ENCODE data around the gene BRD4. TPM values are rescaled to one million over a fixed set of nuclear protein-coding genes. Genes with fewer than 3 reads are reported as not detected.

Gene BRD4
- polyA plus RNA-seq, 1 donor from 2014 or later: 3.6 TPM

DNA sequence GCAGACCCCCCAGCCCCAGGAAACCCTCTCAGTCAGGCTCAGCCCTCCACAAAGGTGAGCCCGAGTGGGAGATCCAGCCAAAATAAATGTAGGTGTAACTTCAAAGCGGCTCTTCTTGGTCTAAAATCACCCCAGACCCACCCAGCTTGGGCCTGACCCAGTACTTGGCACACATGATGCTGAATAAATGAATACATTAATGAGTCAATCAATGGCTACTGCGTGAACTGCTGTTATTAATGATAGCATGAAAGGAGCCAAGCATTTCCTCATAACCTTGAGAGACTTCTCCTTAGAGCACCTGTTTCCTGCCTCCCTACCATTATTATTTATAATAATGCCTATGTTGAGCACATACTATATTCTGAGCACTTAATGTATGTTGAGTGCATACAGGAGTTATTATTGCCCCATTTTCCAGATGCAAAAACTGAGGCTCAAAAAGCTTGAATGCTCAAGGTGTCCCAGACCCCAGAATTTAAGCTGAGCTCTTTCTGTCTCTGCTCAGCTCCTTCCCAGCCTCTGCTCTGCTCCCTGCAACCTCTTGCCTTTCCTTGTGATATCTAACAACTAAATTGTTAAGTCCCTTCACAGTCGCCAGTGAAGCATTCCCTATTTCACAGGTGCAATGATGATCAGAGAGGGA, 135.9 kb downstream of the BRD4 start:
- Histone ChIP-seq H3K27me3 (ENCODE audit: insufficient read depth, low read depth, low read length) (no peaks in the 10 kb centered on the region), H3K9ac (ENCODE audit: low read length) (no peak overlapping the region), H3F3A (ENCODE audit: insufficient read depth, low read length, poor library complexity, severe bottlenecking) (no peaks in the 10 kb centered on the region), H3K9me3 (ENCODE audit: low read length) (no peaks in the 10 kb centered on the region), H3K36me3 (ENCODE audit: insufficient read depth, low read length) (no peaks in the 10 kb centered on the region), H3K9me2 (ENCODE audit: insufficient read depth, low read length) (no peaks in the 10 kb centered on the region), H3K4me2 (ENCODE audit: low read length) (no peak overlapping the region), H3K27ac (ENCODE audit: low read length) (no peak overlapping the region), H3K79me2 (replicated peaks; ENCODE audit: insufficient read depth, low read length) (peaks cover 11% of the 10 kb centered on the region), H4K20me1 (ENCODE audit: insufficient read depth) (no peaks in the 10 kb centered on the region), H2AFZ (ENCODE audit: low read depth, low read length) (no peak overlapping the region), H3K4me3 (ENCODE audit: low read length) (peak overlapping the region; percentile 59)
- TF ChIP-seq RAD21 (conservative IDR thresholded peaks at IDR 0.05) (no peak), EZH2 (IDR thresholded peaks at IDR 0.05; ENCODE audit: borderline replicate concordance, insufficient read depth, low read length, poor library complexity, severe bottlenecking) (no peak), EP300 (conservative IDR thresholded peaks at IDR 0.05; ENCODE audit: poor library complexity, severe bottlenecking) (no peak), MXI1 (conservative IDR thresholded peaks at IDR 0.05; ENCODE audit: poor library complexity, severe bottlenecking) (no peak), CTCF (IDR thresholded peaks at IDR 0.05; ENCODE audit: poor library complexity, severe bottlenecking) (no peak), POLR2AphosphoS5 (IDR thresholded peaks at IDR 0.05) (no peak), TAF1 (IDR thresholded peaks at IDR 0.05; ENCODE audit: low read depth) (no peak), SMC3 (conservative IDR thresholded peaks at IDR 0.05; ENCODE audit: poor library complexity) (no peak)
- TF ChIP-seq, protein P1, sequence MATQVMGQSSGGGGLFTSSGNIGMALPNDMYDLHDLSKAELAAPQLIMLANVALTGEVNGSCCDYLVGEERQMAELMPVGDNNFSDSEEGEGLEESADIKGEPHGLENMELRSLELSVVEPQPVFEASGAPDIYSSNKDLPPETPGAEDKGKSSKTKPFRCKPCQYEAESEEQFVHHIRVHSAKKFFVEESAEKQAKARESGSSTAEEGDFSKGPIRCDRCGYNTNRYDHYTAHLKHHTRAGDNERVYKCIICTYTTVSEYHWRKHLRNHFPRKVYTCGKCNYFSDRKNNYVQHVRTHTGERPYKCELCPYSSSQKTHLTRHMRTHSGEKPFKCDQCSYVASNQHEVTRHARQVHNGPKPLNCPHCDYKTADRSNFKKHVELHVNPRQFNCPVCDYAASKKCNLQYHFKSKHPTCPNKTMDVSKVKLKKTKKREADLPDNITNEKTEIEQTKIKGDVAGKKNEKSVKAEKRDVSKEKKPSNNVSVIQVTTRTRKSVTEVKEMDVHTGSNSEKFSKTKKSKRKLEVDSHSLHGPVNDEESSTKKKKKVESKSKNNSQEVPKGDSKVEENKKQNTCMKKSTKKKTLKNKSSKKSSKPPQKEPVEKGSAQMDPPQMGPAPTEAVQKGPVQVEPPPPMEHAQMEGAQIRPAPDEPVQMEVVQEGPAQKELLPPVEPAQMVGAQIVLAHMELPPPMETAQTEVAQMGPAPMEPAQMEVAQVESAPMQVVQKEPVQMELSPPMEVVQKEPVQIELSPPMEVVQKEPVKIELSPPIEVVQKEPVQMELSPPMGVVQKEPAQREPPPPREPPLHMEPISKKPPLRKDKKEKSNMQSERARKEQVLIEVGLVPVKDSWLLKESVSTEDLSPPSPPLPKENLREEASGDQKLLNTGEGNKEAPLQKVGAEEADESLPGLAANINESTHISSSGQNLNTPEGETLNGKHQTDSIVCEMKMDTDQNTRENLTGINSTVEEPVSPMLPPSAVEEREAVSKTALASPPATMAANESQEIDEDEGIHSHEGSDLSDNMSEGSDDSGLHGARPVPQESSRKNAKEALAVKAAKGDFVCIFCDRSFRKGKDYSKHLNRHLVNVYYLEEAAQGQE (IDR thresholded peaks at IDR 0.05; ENCODE audit: borderline replicate concordance): no peak

- no peaks in the 10 kb centered on the region for H3K9me2 ChIP-seq (ENCODE audit: insufficient read depth, low read length)
- no peaks in the 10 kb centered on the region for H3K27me3 ChIP-seq (ENCODE audit: insufficient read depth, low read depth, low read length)
- H3K4me3 ChIP-seq (ENCODE audit: low read length): peak overlapping the region; percentile 59
- H3K79me2 ChIP-seq (replicated peaks; ENCODE audit: insufficient read depth, low read length): peaks cover 11% of the 10 kb centered on the region
- no peaks in the 10 kb centered on the region for H4K20me1 ChIP-seq (ENCODE audit: insufficient read depth)
- no peak overlapping the region for H3K4me2 ChIP-seq (ENCODE audit: low read length)
- H2AFZ ChIP-seq (ENCODE audit: low read depth, low read length): no peak overlapping the region
- no peak overlapping the region for H3K27ac ChIP-seq (ENCODE audit: low read length)
- peak; percentile 43 for TF ChIP-seq CTCF (IDR thresholded peaks at IDR 0.05; ENCODE audit: poor library complexity, severe bottlenecking)
- no peak for TF ChIP-seq POLR2AphosphoS5 (IDR thresholded peaks at IDR 0.05)
- TF ChIP-seq MXI1 (conservative IDR thresholded peaks at IDR 0.05; ENCODE audit: poor library complexity, severe bottlenecking): no peak
- no peak for TF ChIP-seq EZH2 (IDR thresholded peaks at IDR 0.05; ENCODE audit: borderline replicate concordance, insufficient read depth, low read length, poor library complexity, severe bottlenecking)
- TF ChIP-seq TAF1 (IDR thresholded peaks at IDR 0.05; ENCODE audit: low read depth): no peak
- no peak for TF ChIP-seq EP300 (conservative IDR thresholded peaks at IDR 0.05; ENCODE audit: poor library complexity, severe bottlenecking)
- TF ChIP-seq, protein P1 (IDR thresholded peaks at IDR 0.05; ENCODE audit: borderline replicate concordance): no peak
- peak; percentile 32 for TF ChIP-seq RAD21 (conservative IDR thresholded peaks at IDR 0.05)
- H3K36me3 ChIP-seq (ENCODE audit: insufficient read depth, low read length): no peaks in the 10 kb centered on the region
- no peaks in the 10 kb centered on the region for H3K9me3 ChIP-seq (ENCODE audit: low read length)
- H3K9ac ChIP-seq (ENCODE audit: low read length): peak overlapping the region; percentile 16
- H3F3A ChIP-seq (ENCODE audit: insufficient read depth, low read length, poor library complexity, severe bottlenecking): no peaks in the 10 kb centered on the region
Observed at GRCh38 chr19:15195371-15196334, 136.7 kb downstream of the BRD4 start.

Data from neural cell (in vitro differentiated cells).